Activated CD4-positive, alpha-beta T cell treated with anti-CD3 and anti-CD28 coated beads, Interleukin-2, Interleukin-6, amounts not matched to agents 100 ng/mL and 50 ng/mL, durations not matched to agents 16 hours and 8 hours (primary cell): ENCODE results near the gene ACTR3.

Experiments used
- DNase-seq: peaks from one replicate; pipeline ENCODE4 v3.0.0-alpha.2; 2020

Gene ACTR3

GRCh38 chr2:114006460-114006859 is 116.6 kb downstream of the ACTR3 start:
- DNase-seq = no peak

- DNase-seq = no peak
These were observed 117.5 kb downstream of the ACTR3 start for GRCh38 chr2:114007436-114007835.

- no peak for DNase-seq
These were observed 118.8 kb downstream of the ACTR3 start for GRCh38 chr2:114008720-114009119.

- DNase-seq = no peak
These were observed 119.5 kb downstream of the ACTR3 start for GRCh38 chr2:114009205-114009944.

- DNase-seq = no peak
These were observed 120.1 kb downstream of the ACTR3 start for GRCh38 chr2:114010001-114010400.

GRCh38 chr2:114011713-114012112 is 121.8 kb downstream of the ACTR3 start:
- no peak for DNase-seq
